Natural killer cell (primary cell): ENCODE measurements around the gene GRAMD2B. TPM values are rescaled to one million over a fixed set of nuclear protein-coding genes. Genes with fewer than 3 reads are reported as not detected.

Experiments used
- ATAC-seq, 3 donors: fragments of 150-1000 bp in 2 of 3; fragments of 200-7000 bp in 1 of 3; cut with Tn5 transposase; 1 replicate in 1 of 3; 2 replicates in 2 of 3; pipeline ENCODE4 v1.10.0; 2021; ENCODE audit warnings: mild to moderate bottlenecking in 2 of 3, moderate library complexity in 2 of 3
- DNase-seq, 2 donors: peaks; one replicate each; pipeline versions ENCODE4 v3.0.0 to v3.0.0-alpha.2; 2013 to 2021; ENCODE audit warnings: mixed read lengths in 1 of 2
- H3K27ac ChIP-seq: one replicate; pipeline ENCODE4 v1.5.1; 2013; ENCODE audit warnings: mild to moderate bottlenecking, low read length
- H3K27me3 ChIP-seq: one replicate; pipeline ENCODE4 v1.6.1; 2013; ENCODE audit warnings: low read length; ENCODE audit not compliant: control insufficient read depth, insufficient read depth
- H3K36me3 ChIP-seq: one replicate; pipeline ENCODE4 v1.6.1; 2013; ENCODE audit warnings: low read length; ENCODE audit not compliant: control insufficient read depth, insufficient read depth
- H3K4me1 ChIP-seq: one replicate; pipeline ENCODE4 v1.6.1; 2013; ENCODE audit warnings: low read length; ENCODE audit not compliant: control insufficient read depth, insufficient read depth
- H3K4me3 ChIP-seq: one replicate; pipeline ENCODE4 v1.5.1; 2013; ENCODE audit warnings: low read length
- H3K9me3 ChIP-seq: one replicate; pipeline ENCODE4 v1.6.1; 2013; ENCODE audit warnings: low read length; ENCODE audit not compliant: control insufficient read depth, insufficient read depth
- H3K27ac Mint-ChIP-seq, 2 donors: one replicate each; pipeline ENCODE4 v1.8.0; 2022; ENCODE audit warnings: mild to moderate bottlenecking in 2 of 2, mixed read lengths in 2 of 2, moderate library complexity in 1 of 2
- H3K27me3 Mint-ChIP-seq, 2 donors: one replicate each; pipeline ENCODE4 v1.8.0; 2022; ENCODE audit warnings: low read depth in 2 of 2, mixed read lengths in 2 of 2
- H3K36me3 Mint-ChIP-seq: one replicate; pipeline ENCODE4 v1.8.0; 2022; ENCODE audit warnings: mixed read lengths
- H3K4me1 Mint-ChIP-seq, 2 donors: one replicate each; pipeline ENCODE4 v1.8.0; 2022; ENCODE audit warnings: mixed read lengths in 2 of 2
- H3K4me3 Mint-ChIP-seq: one replicate; pipeline ENCODE4 v1.8.0; 2022; ENCODE audit warnings: mild to moderate bottlenecking, moderate library complexity, mixed read lengths
- H3K9me3 Mint-ChIP-seq, 2 donors: one replicate each; pipeline ENCODE4 v1.8.0; 2022; ENCODE audit warnings: mixed read lengths in 2 of 2
- CTCF ChIP-seq: fragments of 200-600 bp; IDR thresholded peaks from one replicate; pipeline ENCODE4 v1.8.0; 2022; ENCODE audit warnings: antibody characterized with exemption
- WGBS: methylation state at CpG from one replicate; pipeline ENCODE4 v1.1.7; 2013; ENCODE audit warnings: missing lambda C conversion rate; ENCODE audit not compliant: insufficient coverage; 5-methylcytosine and 5-hydroxymethylcytosine counted together
- intact Hi-C: fragments of 100-400 bp; cut with micrococcal nuclease; formaldehyde crosslinking; loops from one replicate; pipeline ENCODE4 v1.14.2; 2022
- total RNA-seq, 4 donors: library from RNA; stranded (reverse); fragments of 120-200 nt in 1 of 4; gene quantifications; one replicate each; pipeline versions ENCODE4 v1.2.3 to v1.2.4, GENCODE V29; 2013 to 2022

GRAMD2B gene
- total RNA-seq, 3 donors from 2014 or later (not counting 1 experiment from before 2014, with no cell fraction given) = 9.2 to 15.4 (median 10.0) TPM

- no peaks in the 10 kb centered on the region for H3K27me3 ChIP-seq
- Mint-ChIP-seq H3K27me3 (no peaks in the 10 kb centered on the region), H3K27ac (no peak overlapping the region), H3K36me3 (no peaks in the 10 kb centered on the region), H3K4me3 (no peak overlapping the region), H3K4me1 (peaks cover 6 to 19% of the 10 kb centered on the region in 2 donors), H3K9me3 (no peaks in the 10 kb centered on the region)
- no peaks in the 10 kb centered on the region for H3K9me3 ChIP-seq
- H3K4me1 ChIP-seq = no peaks in the 10 kb centered on the region
- intact Hi-C loops = no loop called here
- ATAC-seq = no peak
- 98% methylated on average over 4 of the region's 4 CpGs for WGBS
- H3K36me3 ChIP-seq = no peaks in the 10 kb centered on the region
- no peak for TF ChIP-seq CTCF
- no peak overlapping the region for H3K4me3 ChIP-seq
- no peak for DNase-seq
- no peak overlapping the region for H3K27ac ChIP-seq
Measured at GRCh38 chr5:126460459-126460858, 37.2 kb downstream of the GRAMD2B start.

- Mint-ChIP-seq H3K36me3 (no peaks in the 10 kb centered on the region), H3K9me3 (no peaks in the 10 kb centered on the region), H3K4me1 (peaks cover 6 to 19% of the 10 kb centered on the region in 2 donors), H3K27ac (no peak overlapping the region), H3K27me3 (no peaks in the 10 kb centered on the region), H3K4me3 (no peak overlapping the region)
- Histone ChIP-seq H3K27ac (no peak overlapping the region), H3K4me1 (no peaks in the 10 kb centered on the region), H3K27me3 (no peaks in the 10 kb centered on the region), H3K4me3 (no peak overlapping the region), H3K9me3 (no peaks in the 10 kb centered on the region), H3K36me3 (no peaks in the 10 kb centered on the region)
- DNase-seq (no peak), ATAC-seq (no peak)
- WGBS = 100% methylated on average over 1 of the region's 1 CpG
- TF ChIP-seq CTCF = no peak
- intact Hi-C loops = no loop called here
Measured at GRCh38 chr5:126460977-126461376, 37.8 kb downstream of the GRAMD2B start.

- no peak for TF ChIP-seq CTCF
- no CpG with 5 or more reads among the region's 1 CpG for WGBS
- Histone ChIP-seq H3K4me3 (no peak overlapping the region), H3K27ac (no peak overlapping the region), H3K9me3 (no peaks in the 10 kb centered on the region), H3K36me3 (no peaks in the 10 kb centered on the region), H3K27me3 (no peaks in the 10 kb centered on the region), H3K4me1 (no peaks in the 10 kb centered on the region)
- DNase-seq = no peak
- intact Hi-C loops = no loop called here
- Mint-ChIP-seq H3K4me1 (peaks cover 6 to 19% of the 10 kb centered on the region in 2 donors), H3K27me3 (no peaks in the 10 kb centered on the region), H3K27ac (no peak overlapping the region), H3K9me3 (no peaks in the 10 kb centered on the region), H3K36me3 (no peaks in the 10 kb centered on the region), H3K4me3 (no peak overlapping the region)
- no peak for ATAC-seq
Measured at GRCh38 chr5:126461838-126462237, 38.6 kb downstream of the GRAMD2B start.

GRCh38 chr5:126462239-126463014 lies 39.2 kb downstream of the GRAMD2B start:
- no peaks in the 10 kb centered on the region for H3K36me3 ChIP-seq
- H3K27ac Mint-ChIP-seq = no peak overlapping the region
- WGBS = 70% methylated on average over 8 of the region's 8 CpGs
- H3K27me3 ChIP-seq = no peaks in the 10 kb centered on the region
- ATAC-seq = no peak
- H3K27me3 Mint-ChIP-seq = no peaks in the 10 kb centered on the region
- peaks cover 6 to 18% of the 10 kb centered on the region in 2 donors for H3K4me1 Mint-ChIP-seq
- H3K36me3 Mint-ChIP-seq = no peaks in the 10 kb centered on the region
- intact Hi-C loops = no loop called here
- no peak for DNase-seq
- no peak overlapping the region for H3K4me3 ChIP-seq
- H3K9me3 ChIP-seq = no peaks in the 10 kb centered on the region
- no peak overlapping the region for H3K4me3 Mint-ChIP-seq
- no peaks in the 10 kb centered on the region for H3K4me1 ChIP-seq
- no peaks in the 10 kb centered on the region for H3K9me3 Mint-ChIP-seq
- TF ChIP-seq CTCF = no peak
- H3K27ac ChIP-seq = no peak overlapping the region
